A204.1 (cell line): ENCODE measurements around the gene NCAPG2.
A peak's percentile ranks its signal among the peaks of the same experiment; 100 is the strongest.

ENCODE experiments used
- FAIRE-seq: peaks from 2 replicates; lab custom pipeline; 2012; peaks lifted over from hg19 to GRCh38; lab: Jason Lieb, UNC

NCAPG2 gene

GRCh38 chr7:158704524-158705233 lies at the start of gene NCAPG2:
TSS of gene NCAPG2 (minus strand) at chr7:158704804. CDS start at chr7:158701899, 2,905 bp downstream.
- peak; percentile 19 for FAIRE-seq

GRCh38 chr7:158753900-158754299 lies 49.3 kb upstream of the NCAPG2 start:
- FAIRE-seq = no peak

GRCh38 chr7:158751751-158752150 lies 47.1 kb upstream of the NCAPG2 start:
- peak; percentile 3 for FAIRE-seq

- no peak for FAIRE-seq
Measured at GRCh38 chr7:158751199-158751598, 46.6 kb upstream of the NCAPG2 start.

- FAIRE-seq = no peak
Measured at GRCh38 chr7:158750702-158751101, 46.1 kb upstream of the NCAPG2 start.

- no peak for FAIRE-seq
Measured at GRCh38 chr7:158749396-158749795, 44.8 kb upstream of the NCAPG2 start.

GRCh38 chr7:158748335-158748734 lies 43.7 kb upstream of the NCAPG2 start:
- no peak for FAIRE-seq

- no peak for FAIRE-seq
Measured at GRCh38 chr7:158747408-158747807, 42.8 kb upstream of the NCAPG2 start.

- no peak for FAIRE-seq
Measured at GRCh38 chr7:158746957-158747356, 42.4 kb upstream of the NCAPG2 start.

GRCh38 chr7:158745057-158745715 lies 40.6 kb upstream of the NCAPG2 start:
- FAIRE-seq = no peak

GRCh38 chr7:158744070-158744469 lies 39.5 kb upstream of the NCAPG2 start:
- no peak for FAIRE-seq

- no peak for FAIRE-seq
Measured at GRCh38 chr7:158743219-158743618, 38.6 kb upstream of the NCAPG2 start.

GRCh38 chr7:158742065-158742821 lies 37.6 kb upstream of the NCAPG2 start:
- FAIRE-seq = no peak

- FAIRE-seq = no peak
Measured at GRCh38 chr7:158741294-158741666, 36.7 kb upstream of the NCAPG2 start.

- no peak for FAIRE-seq
Measured at GRCh38 chr7:158740657-158741293, 36.2 kb upstream of the NCAPG2 start.

GRCh38 chr7:158740013-158740656 lies 35.5 kb upstream of the NCAPG2 start:
- no peak for FAIRE-seq

- no peak for FAIRE-seq
Measured at GRCh38 chr7:158738841-158739240, 34.2 kb upstream of the NCAPG2 start.

- FAIRE-seq = no peak
Measured at GRCh38 chr7:158737064-158737695, 32.6 kb upstream of the NCAPG2 start.

- no peak for FAIRE-seq
Measured at GRCh38 chr7:158735935-158736334, 31.3 kb upstream of the NCAPG2 start.

GRCh38 chr7:158734861-158735260 lies 30.3 kb upstream of the NCAPG2 start:
- no peak for FAIRE-seq

GRCh38 chr7:158733775-158734494 lies 29.3 kb upstream of the NCAPG2 start:
- no peak for FAIRE-seq
